Subcutaneous adipose tissue (tissue), 4 donors: ENCODE measurements around the gene THADA. TPM values are rescaled to one million over a fixed set of nuclear protein-coding genes. Genes with fewer than 3 reads are reported as not detected.

ENCODE experiments used
- CTCF ChIP-seq: fragments of 450-650 bp; IDR thresholded peaks from one replicate; pipeline ENCODE4 v1.5.1; 2016; ENCODE audit warnings: low read depth, mild to moderate bottlenecking, control low read depth, antibody characterized with exemption, moderate library complexity
- total RNA-seq, 4 donors: library from RNA; depleted of rRNA; stranded (reverse); fragments of >200 nt; gene quantifications; one replicate each; pipeline ENCODE4 v1.1.0, GENCODE V29; 2016

The THADA gene
- total RNA-seq, 4 donors from 2014 or later: 31.8 to 71.9 (median 53.8) TPM

- TF ChIP-seq CTCF: no peak
Observed at GRCh38 chr2:43363120-43363519, 232.7 kb downstream of the THADA start.

DNA sequence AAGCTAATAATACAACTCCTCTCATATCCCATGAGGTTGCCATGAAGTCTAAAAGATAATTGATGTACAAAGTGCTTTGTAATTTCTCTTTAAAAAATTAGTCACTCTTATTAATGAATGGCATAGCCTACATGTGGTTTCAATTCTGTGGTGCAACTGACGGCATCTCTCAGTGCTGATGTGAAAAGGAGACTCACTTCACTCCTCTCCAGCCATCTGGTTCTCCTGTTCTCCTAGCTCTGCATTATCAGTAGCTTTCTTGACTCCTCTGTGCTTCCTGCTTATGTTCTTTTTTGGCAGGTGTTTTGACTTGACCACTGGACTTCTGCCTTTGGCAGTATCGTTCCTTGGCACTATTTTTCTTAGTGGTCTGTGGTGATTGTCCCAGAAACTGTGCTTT is 234.6 kb downstream of the THADA start:
- TF ChIP-seq CTCF: no peak

- no peak for TF ChIP-seq CTCF
Observed at GRCh38 chr2:43360137-43360536, 235.7 kb downstream of the THADA start.

DNA sequence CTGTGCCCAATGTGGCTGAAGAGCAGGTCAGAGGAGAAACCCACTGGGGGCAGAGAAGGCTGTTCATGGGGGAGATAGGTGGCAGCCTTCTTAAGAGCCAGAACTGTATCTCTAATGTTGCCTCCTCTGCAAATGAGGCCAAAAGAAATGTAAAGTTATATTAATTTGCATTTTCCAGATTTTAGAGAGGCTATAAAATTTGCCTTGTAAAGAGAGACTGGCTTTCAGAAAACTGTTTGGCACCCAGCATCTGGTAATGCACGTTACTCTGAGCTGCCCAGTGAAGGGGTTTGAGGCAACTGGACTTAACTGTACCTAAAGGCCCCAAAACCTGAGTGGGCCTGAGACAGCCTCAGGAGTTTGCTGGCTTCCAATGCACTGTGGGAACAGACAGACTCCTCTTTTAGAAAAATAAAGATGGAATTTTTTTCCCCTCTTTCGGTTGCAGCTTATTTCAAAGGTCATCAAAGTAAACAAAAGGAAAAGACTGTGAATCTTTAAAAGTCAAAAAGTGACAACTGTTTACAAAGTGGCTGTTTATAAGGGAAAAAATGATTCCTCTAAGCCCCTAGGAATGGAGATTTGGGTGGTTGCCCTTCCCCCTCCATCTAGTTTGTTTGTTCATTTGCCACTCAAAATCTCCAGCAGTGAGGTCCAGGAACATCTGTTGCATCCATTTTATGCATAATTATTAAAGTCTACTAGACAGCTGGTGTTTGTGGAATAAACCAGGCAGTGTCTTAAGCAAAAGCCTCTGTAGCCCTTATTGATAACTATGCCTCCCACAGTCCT is 237.2 kb downstream of the THADA start:
- TF ChIP-seq CTCF: no peak

- no peak for TF ChIP-seq CTCF
Observed at GRCh38 chr2:43356774-43357173, 239.1 kb downstream of the THADA start.

- TF ChIP-seq CTCF: no peak
Observed at GRCh38 chr2:43355399-43355798, 240.4 kb downstream of the THADA start.

- TF ChIP-seq CTCF: no peak
Observed at GRCh38 chr2:43349904-43350303, 245.9 kb downstream of the THADA start.
